DMS53 treated with DMSO at 0.1 percent for 48 hours (cell line): ENCODE results near the gene HOMER1.

Source experiments
- DNase-seq: peaks from one replicate; lab custom pipeline; 2025; ENCODE audit not compliant: unreplicated experiment; lab: John Stamatoyannopoulos, UW

Gene HOMER1

GRCh38 chr5:79490323-79490936 is 23.5 kb downstream of the HOMER1 start:
- no peak for DNase-seq

DNA sequence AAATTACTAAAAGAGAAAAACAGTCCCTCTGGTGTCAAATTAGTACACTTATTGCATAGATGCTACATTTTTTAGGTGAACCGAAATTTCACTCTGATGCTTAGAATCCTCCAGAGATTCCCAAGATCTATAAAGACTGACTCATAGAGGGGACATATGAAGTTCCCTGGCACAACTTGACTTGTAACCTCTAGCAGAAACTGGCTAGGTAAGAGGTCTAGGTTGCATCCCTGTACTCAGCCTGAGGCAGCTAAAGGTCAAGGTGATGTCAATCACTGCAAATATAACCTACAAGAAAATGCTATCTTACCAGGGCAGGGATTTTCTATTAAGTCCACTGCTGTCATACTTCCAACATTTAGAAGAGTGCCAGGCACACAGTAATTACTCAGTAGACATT is 24.2 kb downstream of the HOMER1 start:
- no peak for DNase-seq

DNA sequence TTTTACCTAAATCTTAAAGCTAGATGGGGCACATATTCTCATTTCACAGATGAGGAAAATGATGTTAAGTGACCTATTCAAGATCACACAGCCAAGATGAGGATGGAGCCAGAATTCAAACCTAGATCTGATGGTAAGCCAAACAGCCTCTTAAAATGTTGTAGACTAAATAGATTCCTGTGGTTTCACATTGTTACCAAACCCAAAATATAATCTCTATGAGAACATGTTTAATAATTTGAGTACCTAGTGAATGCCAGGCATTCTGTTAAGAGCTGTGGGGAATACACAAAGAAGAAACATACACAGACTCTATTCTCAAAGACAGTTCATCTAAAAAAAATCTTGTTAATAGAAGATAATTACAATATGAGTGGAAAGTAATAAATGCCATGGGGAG is 25.2 kb downstream of the HOMER1 start:
- no peak for DNase-seq

- DNase-seq: no peak
Observed at GRCh38 chr5:79488058-79488457, 25.9 kb downstream of the HOMER1 start.

DNA sequence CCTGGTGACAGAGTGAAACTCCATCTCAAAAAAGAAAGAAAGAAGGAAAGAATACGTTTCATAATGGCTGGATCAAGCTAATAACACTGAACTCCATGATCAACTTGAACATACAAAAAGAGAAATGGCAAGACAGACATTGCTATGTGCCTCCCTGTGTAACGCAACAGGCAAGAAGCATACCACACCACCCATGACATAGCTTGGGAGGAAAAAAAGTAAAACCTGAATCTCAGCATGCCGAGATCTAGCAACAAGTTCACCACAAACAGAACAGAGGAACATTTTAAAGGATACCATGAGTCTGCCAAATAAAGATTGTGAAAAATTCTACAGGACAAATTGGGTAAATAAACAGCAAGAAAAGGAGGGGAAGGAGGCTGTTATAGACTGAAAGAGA is 26.7 kb downstream of the HOMER1 start:
- no peak for DNase-seq

GRCh38 chr5:79486116-79486515 is 27.8 kb downstream of the HOMER1 start:
- DNase-seq: no peak

DNA sequence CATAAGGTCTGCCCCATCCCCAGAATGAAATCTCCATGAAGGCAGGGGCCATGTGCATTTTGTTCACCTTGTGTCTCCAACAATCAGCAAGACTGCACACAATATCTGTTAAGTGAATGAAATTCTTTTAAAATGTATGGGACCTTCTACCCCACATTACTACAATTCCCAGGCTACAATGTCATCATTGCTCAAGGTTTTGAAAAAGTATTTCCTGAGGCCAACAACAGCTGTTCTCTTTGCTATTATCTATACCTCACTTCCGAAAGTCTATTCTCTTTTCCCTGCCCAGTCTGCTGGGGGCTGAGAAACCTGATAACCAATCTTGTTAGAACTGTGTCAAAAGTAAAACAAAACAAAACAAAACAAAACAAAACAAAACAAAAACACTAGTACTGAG is 29.2 kb downstream of the HOMER1 start:
- no peak for DNase-seq

DNA sequence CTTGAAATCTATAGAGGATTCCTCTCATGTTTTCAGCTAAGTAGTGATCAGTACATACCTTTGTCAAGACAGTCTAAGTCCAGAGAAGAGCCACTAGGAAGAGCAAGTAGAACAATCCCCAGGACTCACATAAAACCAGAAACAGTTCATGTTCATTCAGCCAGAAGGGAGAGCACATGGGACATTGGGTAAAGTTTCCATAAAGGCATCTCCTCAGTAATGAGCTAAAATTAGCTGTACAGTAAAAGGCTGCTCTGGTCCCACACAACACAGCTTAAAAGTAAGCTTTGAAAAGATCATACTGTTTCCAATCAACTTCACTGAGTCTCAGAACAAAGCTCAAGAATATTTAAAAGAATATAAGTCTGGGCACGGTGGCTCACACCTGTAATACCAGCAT is 32.4 kb downstream of the HOMER1 start:
- DNase-seq: no peak

- no peak for DNase-seq
Observed at GRCh38 chr5:79480991-79481390, 32.9 kb downstream of the HOMER1 start.

GRCh38 chr5:79475152-79475466 is 38.8 kb downstream of the HOMER1 start:
- DNase-seq: no peak

DNA sequence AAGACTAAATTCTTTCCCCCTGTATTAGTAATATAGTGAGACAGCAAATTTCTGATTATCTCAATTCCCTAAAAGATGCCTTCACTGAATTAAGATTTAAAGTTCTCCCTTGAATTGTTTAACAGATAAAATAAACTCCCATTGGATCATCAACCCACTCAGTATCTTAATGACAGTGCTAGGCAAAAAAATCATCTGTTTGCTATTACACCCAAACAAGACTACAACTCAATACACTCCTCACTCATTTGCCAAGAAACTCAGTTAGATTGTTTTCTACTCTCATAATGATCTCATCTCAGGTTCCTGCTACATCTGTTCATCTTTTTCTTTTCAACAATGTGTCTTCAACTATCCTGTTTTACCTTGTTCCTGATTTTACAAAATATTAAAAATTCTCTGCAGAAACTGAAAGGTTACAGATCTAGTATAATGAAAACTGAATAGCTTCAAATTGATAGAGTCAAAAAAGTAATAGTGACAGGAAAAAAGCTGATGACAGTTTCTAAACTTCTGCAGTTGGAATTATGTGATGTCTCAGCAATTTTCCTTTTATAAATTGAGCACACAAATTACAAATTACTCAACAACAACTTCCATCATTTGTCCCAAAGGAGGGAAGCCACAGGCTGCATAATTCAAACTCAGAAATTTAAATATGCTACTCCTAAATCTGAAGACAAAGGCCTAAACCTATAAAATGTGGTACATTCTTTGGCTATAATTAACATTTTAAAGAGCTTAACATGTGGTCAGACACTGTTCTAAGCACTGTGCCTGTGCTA is 39.4 kb downstream of the HOMER1 start:
- no peak for DNase-seq

DNA sequence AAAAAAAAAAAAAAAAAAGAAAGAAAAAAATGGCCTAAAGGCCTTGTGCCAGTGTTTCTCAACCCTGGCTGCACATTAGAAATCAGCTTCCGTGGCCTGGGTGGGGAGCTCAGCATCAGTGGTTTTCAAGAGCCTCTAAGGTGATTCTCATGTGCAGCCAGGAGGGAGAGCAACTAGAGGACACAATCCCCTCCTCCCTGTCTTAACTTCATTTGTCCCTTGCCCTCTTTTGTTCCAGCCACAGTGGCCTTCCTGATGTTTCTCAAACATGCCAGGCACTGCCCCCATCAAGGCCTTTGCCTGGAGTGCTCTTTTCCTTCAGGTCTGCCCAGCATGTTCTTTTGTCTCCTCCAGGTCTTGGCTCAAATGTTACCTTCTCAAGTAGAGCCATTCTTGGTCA is 42.4 kb downstream of the HOMER1 start:
- DNase-seq: no peak

- peak; percentile 51 for DNase-seq
Observed at GRCh38 chr5:79464695-79465332, 49.1 kb downstream of the HOMER1 start.

GRCh38 chr5:79464278-79464677 is 49.7 kb downstream of the HOMER1 start:
- no peak for DNase-seq

GRCh38 chr5:79459626-79460025 is 54.3 kb downstream of the HOMER1 start:
- no peak for DNase-seq

- no peak for DNase-seq
Observed at GRCh38 chr5:79456890-79457583, 56.9 kb downstream of the HOMER1 start.

DNA sequence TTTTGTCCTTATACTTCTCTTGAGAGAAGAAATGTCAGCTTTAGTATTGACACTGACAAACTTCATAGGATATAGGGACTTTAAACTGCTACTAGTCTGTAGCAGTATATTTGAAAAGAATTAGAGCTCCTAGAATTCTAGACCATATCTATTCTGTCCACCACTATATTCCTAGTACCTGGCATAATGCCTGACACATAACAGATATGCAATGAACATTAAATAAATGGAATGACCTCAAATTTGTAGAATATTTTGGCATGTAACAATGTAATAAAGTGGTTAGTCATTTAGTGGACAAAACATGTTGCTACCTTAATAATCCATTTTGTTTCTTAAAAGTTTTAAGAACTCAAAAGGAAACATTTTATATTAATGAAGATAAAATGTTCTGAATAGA is 57.5 kb downstream of the HOMER1 start:
- DNase-seq: no peak

DNA sequence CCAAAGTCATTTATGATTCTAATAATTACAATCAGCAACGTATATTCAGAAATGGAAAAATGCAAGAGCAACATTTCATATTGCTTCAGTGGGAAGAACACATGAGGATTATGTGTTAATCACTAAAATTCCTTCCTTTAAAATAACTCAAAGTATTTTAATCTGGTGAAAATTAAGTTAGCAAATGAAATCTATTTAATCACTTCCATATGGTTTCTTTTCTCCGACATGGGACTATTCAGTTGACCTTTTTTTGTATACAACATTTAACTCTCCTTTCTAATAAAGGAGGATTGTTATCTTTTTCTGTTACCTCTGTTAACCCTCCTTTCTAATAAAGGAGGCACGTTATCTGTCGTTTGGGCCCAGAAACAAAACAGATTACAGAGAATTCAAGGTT is 59.9 kb downstream of the HOMER1 start:
- DNase-seq: no peak

DNA sequence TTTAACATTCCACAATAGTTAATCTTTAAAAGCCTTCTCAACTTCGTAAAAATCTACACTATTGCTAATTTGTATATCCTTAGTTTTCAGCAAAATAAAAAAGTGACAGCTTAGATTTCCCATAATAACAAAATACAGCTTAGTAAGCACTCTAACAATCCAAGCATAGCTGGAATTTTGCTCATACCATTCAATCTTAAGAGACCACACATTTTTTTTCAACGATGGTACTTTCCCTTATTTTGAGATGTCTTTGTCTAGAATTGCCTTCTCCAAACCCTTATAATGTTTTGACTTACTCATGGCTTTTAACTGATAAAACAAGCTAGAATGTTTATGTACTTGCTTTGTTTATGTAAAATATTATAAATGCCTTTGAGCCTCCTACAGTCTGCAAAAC is 65.6 kb downstream of the HOMER1 start:
- no peak for DNase-seq

GRCh38 chr5:79436821-79437220 is 77.1 kb downstream of the HOMER1 start:
- no peak for DNase-seq

GRCh38 chr5:79436224-79436623 is 77.7 kb downstream of the HOMER1 start:
- DNase-seq: no peak

GRCh38 chr5:79430196-79430595 is 83.7 kb downstream of the HOMER1 start:
- no peak for DNase-seq
